Panc1 (cell line): ENCODE results near the gene FAM241B. TPM values are rescaled to one million over a fixed set of nuclear protein-coding genes. Genes with fewer than 3 reads are reported as not detected.

Experiments used
- ATAC-seq: fragments of 200-7000 bp; cut with Tn5 transposase; 2 replicates; pipeline ENCODE4 v1.9.1; 2020; ENCODE audit warnings: mild to moderate bottlenecking, moderate library complexity
- BruUV-seq: library from RNA; stranded (reverse); fragments of 400-500 nt; replicated peaks from 2 replicates; lab custom pipeline; 2021; lab: Mats Ljungman, UMichigan
- CTCF ChIA-PET: fragments of 300-600 bp; sonication (Branson Sonifier 250); formaldehyde crosslinking; loops from one replicate; lab custom pipeline; 2022; ENCODE audit warnings: antibody characterized with exemption; lab: Charles Lee
- POLR2A ChIA-PET: fragments of 300-600 bp; sonication (Branson Sonifier 250); formaldehyde crosslinking; loops from one replicate; lab custom pipeline; 2022; ENCODE audit warnings: antibody characterized with exemption; lab: Charles Lee
- DNase-seq: peaks from one replicate; pipeline ENCODE4 v3.0.0-alpha.2; 2010; ENCODE audit warnings: low read depth, low spot score
- H3K27ac ChIP-seq: 2 replicates; pipeline ENCODE4 v1.5.1; 2011; ENCODE audit warnings: mild to moderate bottlenecking, low read length, inconsistent platforms
- H3K27me3 ChIP-seq: fragments of 200-500 bp; sonication (Bioruptor generic); 2 replicates; pipeline ENCODE4 v1.6.0; 2014; ENCODE audit warnings: low read length, inconsistent platforms; ENCODE audit not compliant: control insufficient read depth, insufficient read depth
- H3K36me3 ChIP-seq: fragments of 200-500 bp; sonication (Bioruptor generic); 2 replicates; pipeline ENCODE4 v1.5.1; 2014; ENCODE audit warnings: inconsistent platforms, mild to moderate bottlenecking, low read length, moderate library complexity; ENCODE audit not compliant: control insufficient read depth, insufficient read depth
- H3K4me1 ChIP-seq: 2 replicates; pipeline ENCODE4 v1.5.1; 2011; ENCODE audit warnings: inconsistent platforms, mild to moderate bottlenecking, low read length, moderate library complexity; ENCODE audit not compliant: control insufficient read depth, insufficient read depth
- H3K4me3 ChIP-seq, 2 experiments: 2 replicates each; pipeline ENCODE4 v1.5.1; 2011 to 2012; ENCODE audit warnings: low read depth in 2 of 2, low read length in 2 of 2, mild to moderate bottlenecking in 2 of 2, inconsistent platforms in 1 of 2, moderate library complexity in 1 of 2
- H3K9me3 ChIP-seq: fragments of 200-500 bp; sonication (Bioruptor generic); 2 replicates; pipeline ENCODE4 v1.5.1; 2014; ENCODE audit warnings: low read depth, mild to moderate bottlenecking, inconsistent platforms, low read length, moderate library complexity; ENCODE audit not compliant: control insufficient read depth, insufficient read depth
- CTCF ChIP-seq: fragments of 450-650 bp; IDR thresholded peaks from 2 replicates; pipeline ENCODE4 v1.5.1; 2017; ENCODE audit warnings: mild to moderate bottlenecking
- POLR2AphosphoS5 ChIP-seq: IDR thresholded peaks from 2 replicates; pipeline ENCODE4 v1.6.1; 2012; ENCODE audit warnings: mild to moderate bottlenecking, low read depth, low read length, moderate library complexity
- SIN3A ChIP-seq: IDR thresholded peaks from 2 replicates; pipeline ENCODE4 v1.6.1; 2012; ENCODE audit warnings: low read depth, mild to moderate bottlenecking, low read length, moderate library complexity, borderline replicate concordance; ENCODE audit not compliant: insufficient read depth
- TCF7L2 ChIP-seq: IDR thresholded peaks from 2 replicates; pipeline ENCODE4 v1.6.1; 2011; ENCODE audit warnings: mild to moderate bottlenecking, low read depth, low read length, inconsistent platforms
- in situ Hi-C: cut with HindIII; loops from 2 replicates; pipeline ENCODE4 v1.10.0; 2016; ENCODE audit warnings: low sequenced_read_pairs, low pct_unique_long_range_greater_than_20kb
- intact Hi-C: fragments of 100-400 bp; cut with micrococcal nuclease; formaldehyde crosslinking; loops from one replicate; pipeline ENCODE4 v1.10.0; 2022; ENCODE audit not compliant: unreplicated experiment
- total RNA-seq: library from RNA; stranded (reverse); gene quantifications from one replicate; pipeline ENCODE4 v1.2.1, GENCODE V29; 2021; ENCODE audit not compliant: unreplicated experiment
- TF ChIP-seq, protein P1 (sequence below), 2 experiments: IDR thresholded peaks; 2 replicates each; pipeline ENCODE4 v1.6.1; 2011 to 2012; ENCODE audit warnings: low read depth in 2 of 2, control low read depth in 1 of 2, low read length in 1 of 2, mild to moderate bottlenecking in 1 of 2, moderate library complexity in 1 of 2; ENCODE audit not compliant: insufficient read depth in 1 of 2

Gene FAM241B
- total RNA-seq, 1 experiment from 2014 or later = 29.1 TPM

DNA sequence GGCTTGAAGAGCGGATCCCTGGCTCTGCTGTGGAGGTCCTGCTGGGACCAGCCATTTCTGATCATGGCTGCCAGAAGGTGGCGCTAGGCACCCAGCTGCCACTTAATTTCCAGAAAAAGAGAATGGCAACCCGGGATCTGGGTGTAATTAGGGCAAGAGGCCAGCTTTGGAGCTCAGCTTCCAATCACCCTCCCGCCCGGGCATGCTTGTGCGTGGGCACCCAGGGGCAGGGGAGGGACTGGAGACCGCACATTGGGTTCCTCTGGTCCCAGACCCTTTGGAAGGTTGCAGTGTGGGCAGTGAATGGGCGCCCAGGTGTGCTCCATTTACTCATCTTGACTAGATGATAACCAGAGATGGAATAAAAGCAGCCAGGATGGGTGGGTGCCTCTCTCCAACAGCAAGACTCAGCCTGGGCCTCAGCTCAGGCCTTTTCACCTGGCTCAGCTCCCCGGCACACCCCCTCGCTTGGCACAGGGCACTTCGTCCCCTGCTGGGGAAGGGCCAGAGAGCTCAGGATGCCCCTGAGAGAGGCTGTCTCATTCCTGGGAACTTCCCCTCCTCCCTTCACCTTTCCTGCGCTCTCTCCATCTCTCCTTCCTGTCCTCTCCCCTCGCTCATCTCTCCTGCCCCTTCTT is 14.7 kb downstream of the FAM241B start:
- H3K4me1 ChIP-seq = no peaks in the 10 kb centered on the region
- no peaks in the 10 kb centered on the region for H3K27me3 ChIP-seq
- TF ChIP-seq, protein P1, sequence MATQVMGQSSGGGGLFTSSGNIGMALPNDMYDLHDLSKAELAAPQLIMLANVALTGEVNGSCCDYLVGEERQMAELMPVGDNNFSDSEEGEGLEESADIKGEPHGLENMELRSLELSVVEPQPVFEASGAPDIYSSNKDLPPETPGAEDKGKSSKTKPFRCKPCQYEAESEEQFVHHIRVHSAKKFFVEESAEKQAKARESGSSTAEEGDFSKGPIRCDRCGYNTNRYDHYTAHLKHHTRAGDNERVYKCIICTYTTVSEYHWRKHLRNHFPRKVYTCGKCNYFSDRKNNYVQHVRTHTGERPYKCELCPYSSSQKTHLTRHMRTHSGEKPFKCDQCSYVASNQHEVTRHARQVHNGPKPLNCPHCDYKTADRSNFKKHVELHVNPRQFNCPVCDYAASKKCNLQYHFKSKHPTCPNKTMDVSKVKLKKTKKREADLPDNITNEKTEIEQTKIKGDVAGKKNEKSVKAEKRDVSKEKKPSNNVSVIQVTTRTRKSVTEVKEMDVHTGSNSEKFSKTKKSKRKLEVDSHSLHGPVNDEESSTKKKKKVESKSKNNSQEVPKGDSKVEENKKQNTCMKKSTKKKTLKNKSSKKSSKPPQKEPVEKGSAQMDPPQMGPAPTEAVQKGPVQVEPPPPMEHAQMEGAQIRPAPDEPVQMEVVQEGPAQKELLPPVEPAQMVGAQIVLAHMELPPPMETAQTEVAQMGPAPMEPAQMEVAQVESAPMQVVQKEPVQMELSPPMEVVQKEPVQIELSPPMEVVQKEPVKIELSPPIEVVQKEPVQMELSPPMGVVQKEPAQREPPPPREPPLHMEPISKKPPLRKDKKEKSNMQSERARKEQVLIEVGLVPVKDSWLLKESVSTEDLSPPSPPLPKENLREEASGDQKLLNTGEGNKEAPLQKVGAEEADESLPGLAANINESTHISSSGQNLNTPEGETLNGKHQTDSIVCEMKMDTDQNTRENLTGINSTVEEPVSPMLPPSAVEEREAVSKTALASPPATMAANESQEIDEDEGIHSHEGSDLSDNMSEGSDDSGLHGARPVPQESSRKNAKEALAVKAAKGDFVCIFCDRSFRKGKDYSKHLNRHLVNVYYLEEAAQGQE (IDR thresholded peaks at IDR 0.05; ENCODE audit: insufficient read depth in 1 of 2, low read depth in 2 of 2, low read length in 1 of 2) = no peak
- peak; percentile 99 for TF ChIP-seq CTCF
- H3K36me3 ChIP-seq = no peaks in the 10 kb centered on the region
- ChIA-PET POLR2A (no interaction called here), CTCF (interaction anchor here (0.5 to 1.3 kb wide), 3 partner anchors 72 to 215 kb away, joined by 3 to 4 read pairs (median 4); no protein-coding TSS in a partner anchor)
- in situ Hi-C loops = no loop called here
- H3K27ac ChIP-seq = no peak overlapping the region
- H3K4me3 ChIP-seq = no peak overlapping the region
- ATAC-seq (peak; percentile 87), DNase-seq (no peak)
- no peaks in the 10 kb centered on the region for H3K9me3 ChIP-seq
- no TSS peak for BruUV-seq
- intact Hi-C loops = loop anchor here (2.0 to 10.0 kb wide), 3 partner anchors 72 to 270 kb away; partner anchors contain the start of gene COL13A1

DNA sequence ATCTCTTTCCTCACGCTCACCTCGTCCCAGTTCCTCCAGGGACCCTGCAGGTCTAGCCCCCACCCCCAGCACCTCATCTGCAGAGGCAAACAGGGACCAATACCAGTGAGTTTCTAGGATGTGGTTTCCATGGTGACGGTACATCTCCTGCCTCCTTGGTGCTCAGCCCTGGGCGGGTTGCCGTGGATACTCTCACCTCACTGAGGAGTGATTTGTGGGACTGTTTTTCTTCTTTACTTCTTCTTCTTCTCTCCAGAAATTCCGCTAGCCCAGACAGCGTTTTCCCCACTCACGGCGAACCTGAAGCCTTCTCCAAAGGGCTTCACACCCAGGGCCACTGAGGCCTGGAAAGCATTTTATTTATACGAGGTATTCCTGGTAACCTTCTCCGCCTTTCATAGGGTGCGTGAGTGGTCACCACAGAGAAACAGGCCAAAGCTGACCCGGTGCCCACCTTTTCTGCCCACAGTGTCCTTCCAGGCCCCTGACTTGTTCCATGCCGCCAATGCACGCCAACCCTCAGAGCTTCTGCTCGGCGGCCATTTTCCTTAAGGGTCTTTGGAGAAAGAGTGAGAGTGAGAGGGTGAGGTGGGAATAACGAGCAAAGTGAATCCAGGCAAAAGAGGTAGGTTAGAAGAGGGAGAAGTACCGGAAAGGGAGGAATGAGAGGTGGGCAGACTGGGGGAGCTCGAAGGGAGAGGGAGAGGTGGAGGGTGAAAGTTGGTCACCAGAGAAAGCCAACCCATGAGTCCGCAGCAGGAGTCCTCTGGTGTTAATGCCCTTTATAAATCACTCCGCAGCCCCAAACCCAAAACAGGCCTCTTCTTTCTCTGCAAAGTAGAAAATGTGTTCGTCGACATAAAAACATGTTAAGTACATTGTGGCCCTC is 15.5 kb downstream of the FAM241B start:
- no peak overlapping the region for H3K27ac ChIP-seq
- no peak for TF ChIP-seq CTCF
- no peak for TF ChIP-seq POLR2AphosphoS5
- TF ChIP-seq, protein P1 (IDR thresholded peaks at IDR 0.05; ENCODE audit: insufficient read depth in 1 of 2, low read depth in 2 of 2, low read length in 1 of 2) = no peak
- TF ChIP-seq TCF7L2 = no peak
- no peak for TF ChIP-seq SIN3A
- BruUV-seq = no TSS peak
- no peaks in the 10 kb centered on the region for H3K36me3 ChIP-seq
- H3K4me3 ChIP-seq = no peak overlapping the region
- intact Hi-C loops (loop anchor here (2.0 to 10.0 kb wide), 3 partner anchors 71 to 269 kb away; partner anchors contain the start of gene COL13A1), in situ Hi-C loops (no loop called here)
- POLR2A ChIA-PET = no interaction called here
- no peaks in the 10 kb centered on the region for H3K9me3 ChIP-seq
- ATAC-seq (no peak), DNase-seq (no peak)
- H3K27me3 ChIP-seq = no peaks in the 10 kb centered on the region
- CTCF ChIA-PET = interaction anchor here (0.5 to 1.3 kb wide), 4 partner anchors 8 to 174 kb away, joined by 3 to 4 read pairs (median 4); no protein-coding TSS in a partner anchor
- H3K4me1 ChIP-seq = no peaks in the 10 kb centered on the region
